ENCODE measurements around the gene ETV1.

The ETV1 gene

GRCh38 chr7:13989126-13989948, at the start of gene ETV1:
Gene ETV1, minus strand, starts transcription at chr7:13989666. Its CDS starts 614 bp downstream, at chr7:13989052.
- DNase-seq (ENCODE audit: low spot score): peak; percentile 85

GRCh38 chr7:14024406-14024805, 34.9 kb upstream of the ETV1 start:
- no peak for DNase-seq (ENCODE audit: low spot score)

- no peak for DNase-seq (ENCODE audit: low spot score)
Measured at GRCh38 chr7:14023838-14024237, 34.4 kb upstream of the ETV1 start.

GRCh38 chr7:14023342-14023741, 33.9 kb upstream of the ETV1 start:
- no peak for DNase-seq (ENCODE audit: low spot score)

GRCh38 chr7:14021069-14021468, 31.6 kb upstream of the ETV1 start:
- no peak for DNase-seq (ENCODE audit: low spot score)

- DNase-seq (ENCODE audit: low spot score): no peak
Measured at GRCh38 chr7:14020339-14020900, 31.0 kb upstream of the ETV1 start.

GRCh38 chr7:14018751-14019150, 29.3 kb upstream of the ETV1 start:
- DNase-seq (ENCODE audit: low spot score): no peak

GRCh38 chr7:14016950-14017349, 27.5 kb upstream of the ETV1 start:
- no peak for DNase-seq (ENCODE audit: low spot score)

GRCh38 chr7:14013898-14014297, 24.4 kb upstream of the ETV1 start:
- DNase-seq (ENCODE audit: low spot score): no peak

- no peak for DNase-seq (ENCODE audit: low spot score)
Measured at GRCh38 chr7:14009453-14010418, 20.3 kb upstream of the ETV1 start.

GRCh38 chr7:14001139-14001538, 11.7 kb upstream of the ETV1 start:
- no peak for DNase-seq (ENCODE audit: low spot score)

GRCh38 chr7:14000247-14000646, 10.8 kb upstream of the ETV1 start:
- DNase-seq (ENCODE audit: low spot score): no peak

GRCh38 chr7:13998866-13999265, 9.4 kb upstream of the ETV1 start:
- no peak for DNase-seq (ENCODE audit: low spot score)

GRCh38 chr7:13992596-13992964, 3.1 kb upstream of the ETV1 start:
- no peak for DNase-seq (ENCODE audit: low spot score)

GRCh38 chr7:13991791-13992595, 2.5 kb upstream of the ETV1 start:
- no peak for DNase-seq (ENCODE audit: low spot score)

GRCh38 chr7:13990984-13991790, 1.7 kb upstream of the ETV1 start:
- peak; percentile 97 for DNase-seq (ENCODE audit: low spot score)

- peak; percentile 37 for DNase-seq (ENCODE audit: low spot score)
Measured at GRCh38 chr7:13990319-13990983, 985 bp upstream of the ETV1 start.

GRCh38 chr7:13989949-13990305, 461 bp upstream of the ETV1 start:
- DNase-seq (ENCODE audit: low spot score): no peak

GRCh38 chr7:13988731-13989125, 738 bp downstream of the ETV1 start:
- peak; percentile 48 for DNase-seq (ENCODE audit: low spot score)

- DNase-seq (ENCODE audit: low spot score): no peak
Measured at GRCh38 chr7:13988065-13988464, 1.4 kb downstream of the ETV1 start.
